CD8-positive, alpha-beta memory T cell (primary cell): ENCODE data around the gene HSPA1A. TPM values are rescaled to one million over a fixed set of nuclear protein-coding genes. Genes with fewer than 3 reads are reported as not detected.
A peak's percentile ranks its signal among the peaks of the same experiment; 100 is the strongest.
"Not testable (repeated sequence)": the region's sequence is repeated elsewhere in the genome, so short reads cannot be mapped to it uniquely, and the experiment has no call there.

ENCODE experiments used
- CTCF ChIA-PET: fragments of 350-600 bp; sonication (Branson Sonifier 250); formaldehyde crosslinking; loops from one replicate; lab custom pipeline; 2021; ENCODE audit warnings: antibody characterized with exemption; lab: Charles Lee
- POLR2A ChIA-PET: fragments of 350-600 bp; sonication (Branson Sonifier 250); formaldehyde crosslinking; loops from one replicate; lab custom pipeline; 2021; ENCODE audit warnings: antibody characterized with exemption; lab: Charles Lee
- DNase-seq, 5 donors: peaks; one replicate each; pipeline versions ENCODE4 v3.0.0 to v3.0.0-alpha.2; 2020 to 2022; ENCODE audit warnings: mixed read lengths in 1 of 5
- H3K27ac ChIP-seq: one replicate; pipeline ENCODE4 v1.7.0; 2013; ENCODE audit warnings: low read depth, mild to moderate bottlenecking, low read length, moderate library complexity
- H3K27me3 ChIP-seq: 2 replicates; pipeline ENCODE4 v1.7.0; 2013; ENCODE audit warnings: low read length, mild to moderate bottlenecking; ENCODE audit not compliant: insufficient read depth, poor library complexity, severe bottlenecking
- H3K36me3 ChIP-seq: 2 replicates; pipeline ENCODE4 v1.7.0; 2013; ENCODE audit warnings: mild to moderate bottlenecking, low read length, moderate library complexity; ENCODE audit not compliant: insufficient read depth
- H3K4me1 ChIP-seq: 2 replicates; pipeline ENCODE4 v1.7.0; 2013; ENCODE audit warnings: mild to moderate bottlenecking, low read length, moderate library complexity; ENCODE audit not compliant: insufficient read depth
- H3K4me3 ChIP-seq: 2 replicates; pipeline ENCODE4 v1.7.0; 2013; ENCODE audit warnings: mild to moderate bottlenecking, low read length
- H3K9me3 ChIP-seq: 2 replicates; pipeline ENCODE4 v1.7.0; 2013; ENCODE audit warnings: mild to moderate bottlenecking, low read length
- H3K27ac Mint-ChIP-seq, 8 donors: one replicate each; pipeline ENCODE4 v1.8.0; 2020 to 2021; ENCODE audit warnings: mixed read lengths in 8 of 8, mild to moderate bottlenecking in 6 of 8, inconsistent platforms in 3 of 8, moderate library complexity in 3 of 8
- H3K27me3 Mint-ChIP-seq, 2 donors: one replicate each; pipeline ENCODE4 v1.8.0; 2020 to 2021; ENCODE audit warnings: mixed read lengths in 2 of 2, mild to moderate bottlenecking in 1 of 2, moderate library complexity in 1 of 2
- H3K36me3 Mint-ChIP-seq, 3 donors: one replicate each; pipeline ENCODE4 v1.8.0; 2020 to 2021; ENCODE audit warnings: mixed read lengths in 3 of 3, inconsistent platforms in 1 of 3, mild to moderate bottlenecking in 1 of 3
- H3K4me1 Mint-ChIP-seq, 3 donors: one replicate each; pipeline ENCODE4 v1.8.0; 2020 to 2021; ENCODE audit warnings: mixed read lengths in 3 of 3, inconsistent platforms in 1 of 3, mild to moderate bottlenecking in 1 of 3
- H3K4me3 Mint-ChIP-seq, 7 donors: one replicate each; pipeline ENCODE4 v1.8.0; 2020 to 2021; ENCODE audit warnings: mixed read lengths in 7 of 7, mild to moderate bottlenecking in 6 of 7, moderate library complexity in 4 of 7, inconsistent platforms in 2 of 7
- H3K9me3 Mint-ChIP-seq, 5 donors: one replicate each; pipeline ENCODE4 v1.8.0; 2020 to 2022; ENCODE audit warnings: mixed read lengths in 5 of 5, mild to moderate bottlenecking in 3 of 5, moderate library complexity in 2 of 5, inconsistent platforms in 1 of 5
- polyA plus RNA-seq: library from polyadenylated mRNA; unstranded; fragments of 300-500 nt; fragmentation: Illumina TruSeq; gene quantifications from one replicate; pipeline ENCODE4 v1.2.3, GENCODE V29; 2021
- total RNA-seq, 2 experiments: library from RNA; stranded (reverse); gene quantifications; one replicate each; pipeline ENCODE4 v1.2.3, GENCODE V29; 2021

HSPA1A gene
- total and polyA plus RNA-seq, 3 experiments from 2014 or later, result 34.1 to 70.1 (median 64.8) TPM

GRCh38 chr6:31805939-31806469 lies 9.3 kb upstream of the HSPA1A start:
- ChIA-PET POLR2A (interaction anchor here (0.9 to 2.1 kb wide), 8 partner anchors 9 to 265 kb away, joined by 3 to 18 read pairs (median 6); partner anchors contain the start of genes DDAH2, HSPA1A, HSPA1L and VARS1), CTCF (interaction anchor here (1.0 to 3.4 kb wide), 14 partner anchors 9 to 154 kb away, joined by 3 to 21 read pairs (median 6); partner anchors contain the start of genes BAG6, DDAH2, HSPA1A and HSPA1B)
- Mint-ChIP-seq H3K27ac (peak overlapping the region; percentile 85 to 97 (median 94)), H3K4me1 (peaks cover 15 to 44% (median 28%) of the 10 kb centered on the region in 3 donors), H3K9me3 (no peaks in the 10 kb centered on the region), H3K36me3 (peaks cover 6 to 45% (median 10%) of the 10 kb centered on the region in 3 donors), H3K27me3 (no peaks in the 10 kb centered on the region), H3K4me3 (peak overlapping the region; percentile 83 to 94 (median 91))
- peak overlapping the region; percentile 95 for H3K4me3 ChIP-seq
- H3K27me3 ChIP-seq, result no peaks in the 10 kb centered on the region
- no peaks in the 10 kb centered on the region for H3K9me3 ChIP-seq
- DNase-seq, result peak in 1 of 5 donors; percentile 29
- peaks cover 12% of the 10 kb centered on the region for H3K4me1 ChIP-seq
- H3K27ac ChIP-seq, result peak overlapping the region; percentile 93
- H3K36me3 ChIP-seq, result peaks cover 12% of the 10 kb centered on the region

GRCh38 chr6:31806470-31807272 lies 8.7 kb upstream of the HSPA1A start, which contains the start of gene LSM2:
TSS of gene LSM2 (minus strand) at chr6:31806966. CDS start at chr6:31806757, 209 bp downstream.
- Mint-ChIP-seq H3K27me3 (no peaks in the 10 kb centered on the region), H3K4me3 (peak within 1 kb of the TSS; percentile 83 to 94 (median 91)), H3K4me1 (peaks cover 17 to 45% (median 28%) of the 10 kb centered on the region in 3 donors), H3K36me3 (peaks cover 9 to 46% (median 11%) of the 10 kb centered on the region in 3 donors), H3K9me3 (no peaks in the 10 kb centered on the region), H3K27ac (peak within 1 kb of the TSS; percentile 85 to 97 (median 94))
- POLR2A ChIA-PET, result interaction anchor here (0.6 to 2.1 kb wide), 16 partner anchors 8 to 266 kb away, joined by 3 to 18 read pairs (median 4); partner anchors contain the start of genes DDAH2, GPANK1, HSPA1A and HSPA1B
- Histone ChIP-seq H3K27ac (peak within 1 kb of the TSS; percentile 93), H3K4me3 (peak within 1 kb of the TSS; percentile 95), H3K4me1 (peaks cover 12% of the 10 kb centered on the region), H3K9me3 (no peaks in the 10 kb centered on the region), H3K27me3 (no peaks in the 10 kb centered on the region), H3K36me3 (peaks cover 12% of the 10 kb centered on the region)
- DNase-seq, result peak; percentile 95 to 98 (median 97)
- CTCF ChIA-PET, result interaction anchor here (0.8 to 3.4 kb wide), 19 partner anchors 9 to 154 kb away, joined by 3 to 21 read pairs (median 5); partner anchors contain the start of genes BAG6, DDAH2, HSPA1A and HSPA1B

DNA sequence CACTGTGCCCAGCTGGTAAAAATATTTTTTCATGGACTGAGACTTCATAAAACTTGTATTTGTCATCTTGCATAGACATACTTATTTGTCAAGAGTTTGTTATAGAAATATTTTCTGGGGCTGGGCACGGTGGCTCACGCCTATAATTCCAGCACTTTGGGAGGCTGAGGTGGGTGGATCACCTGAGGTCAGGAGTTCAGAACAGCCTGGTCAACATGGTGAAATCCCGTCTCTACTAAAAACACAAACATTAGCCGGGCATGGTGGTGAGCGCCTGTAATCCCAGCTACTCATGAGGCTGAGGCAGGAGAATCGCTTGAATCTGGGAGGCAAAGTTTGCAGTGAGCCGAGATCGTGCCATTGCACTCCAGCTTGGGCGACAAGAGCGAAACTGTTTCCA lies 6.7 kb upstream of the HSPA1A start:
- H3K9me3 ChIP-seq, H3K27ac ChIP-seq, H3K9me3 Mint-ChIP-seq, DNase-seq, H3K4me3 ChIP-seq, H3K27me3 ChIP-seq, H3K36me3 ChIP-seq, H3K4me3 Mint-ChIP-seq, H3K27me3 Mint-ChIP-seq: not testable (repeated sequence)
- ChIA-PET POLR2A (interaction anchor here (0.8 to 1.3 kb wide), 2 partner anchors 19 to 78 kb away, joined by 3 to 5 read pairs; partner anchors contain the start of gene HSPA1B), CTCF (interaction anchor here (1.3 to 3.1 kb wide), 2 partner anchors 21 to 79 kb away, joined by 4 to 15 read pairs; partner anchors contain the start of gene DDAH2)
- peaks cover 9 to 38% (median 11%) of the 10 kb centered on the region in 3 donors for H3K36me3 Mint-ChIP-seq
- peaks cover 31 to 56% (median 41%) of the 10 kb centered on the region in 3 donors for H3K4me1 Mint-ChIP-seq
- peak overlapping the region in 4 of 8 donors; percentile 27 to 52 (median 31) for H3K27ac Mint-ChIP-seq
- H3K4me1 ChIP-seq, result peaks cover 22% of the 10 kb centered on the region

GRCh38 chr6:31811645-31812044 lies 3.7 kb upstream of the HSPA1A start:
- Mint-ChIP-seq H3K27ac (peak overlapping the region in 5 of 8 donors; percentile 61 to 92 (median 72)), H3K36me3 (peaks cover 9 to 40% (median 11%) of the 10 kb centered on the region in 3 donors), H3K27me3 (no peaks in the 10 kb centered on the region), H3K4me1 (peaks cover 29 to 46% (median 44%) of the 10 kb centered on the region in 3 donors), H3K4me3 (peak overlapping the region in 4 of 7 donors; percentile 19 to 96 (median 62)), H3K9me3 (no peaks in the 10 kb centered on the region)
- ChIA-PET CTCF (interaction anchor here (0.6 to 3.2 kb wide), 2 partner anchors 16 to 213 kb away, joined by 3 to 13 read pairs; partner anchors contain the start of gene VARS1), POLR2A (no interaction called here)
- no peak for DNase-seq
- Histone ChIP-seq H3K4me3 (no peak overlapping the region), H3K27ac (no peak overlapping the region), H3K9me3 (no peaks in the 10 kb centered on the region), H3K36me3 (peaks cover 8% of the 10 kb centered on the region), H3K27me3 (no peaks in the 10 kb centered on the region), H3K4me1 (peaks cover 15% of the 10 kb centered on the region)

- POLR2A ChIA-PET, result interaction anchor here (0.6 to 1.1 kb wide), 6 partner anchors 18 to 162 kb away, joined by 3 to 4 read pairs (median 3); partner anchors contain the start of gene VARS1
- peak overlapping the region; percentile 87 to 99 (median 94) for H3K4me3 Mint-ChIP-seq
- no peaks in the 10 kb centered on the region for H3K9me3 Mint-ChIP-seq
- Histone ChIP-seq H3K27me3 (no peaks in the 10 kb centered on the region), H3K27ac (peak overlapping the region; percentile 88), H3K9me3 (no peaks in the 10 kb centered on the region), H3K36me3 (peaks cover 8% of the 10 kb centered on the region), H3K4me3 (peak overlapping the region; percentile 37), H3K4me1 (peaks cover 23% of the 10 kb centered on the region)
- peaks cover 9 to 42% (median 11%) of the 10 kb centered on the region in 3 donors for H3K36me3 Mint-ChIP-seq
- H3K4me1 Mint-ChIP-seq, result peaks cover 36 to 52% (median 51%) of the 10 kb centered on the region in 3 donors
- H3K27me3 Mint-ChIP-seq, result no peaks in the 10 kb centered on the region
- no peak for DNase-seq
- CTCF ChIA-PET, result interaction anchor here (1.0 to 3.2 kb wide), 5 partner anchors 12 to 84 kb away, joined by 3 to 13 read pairs (median 4); partner anchors contain the start of genes HSPA1B and VARS1
- peak overlapping the region in 4 of 8 donors; percentile 50 to 96 (median 70) for H3K27ac Mint-ChIP-seq
Measured at GRCh38 chr6:31813465-31813849, 1.9 kb upstream of the HSPA1A start.

- H3K27me3 Mint-ChIP-seq, result no peaks in the 10 kb centered on the region
- Histone ChIP-seq H3K27ac (peak overlapping the region; percentile 85), H3K36me3 (peaks cover 8% of the 10 kb centered on the region), H3K4me1 (peaks cover 30% of the 10 kb centered on the region), H3K4me3 (peak overlapping the region; percentile 70), H3K9me3 (no peaks in the 10 kb centered on the region), H3K27me3 (no peaks in the 10 kb centered on the region)
- H3K4me1 Mint-ChIP-seq, result peaks cover 38 to 58% (median 51%) of the 10 kb centered on the region in 3 donors
- H3K36me3 Mint-ChIP-seq, result peaks cover 8 to 36% (median 9%) of the 10 kb centered on the region in 3 donors
- H3K9me3 Mint-ChIP-seq, result no peaks in the 10 kb centered on the region
- peak; percentile 54 to 79 (median 69) for DNase-seq
- H3K27ac Mint-ChIP-seq, result peak overlapping the region; percentile 89 to 97 (median 94)
- ChIA-PET POLR2A (interaction anchor here (0.6 to 1.9 kb wide), 14 partner anchors 8 to 255 kb away, joined by 3 to 18 read pairs (median 4); partner anchors contain the start of genes HSPA1B, LSM2, NEU1 and VARS1), CTCF (interaction anchor here (0.6 to 3.2 kb wide), 12 partner anchors 8 to 162 kb away, joined by 3 to 13 read pairs (median 4); partner anchors contain the start of genes BAG6, LSM2 and VARS1)
- peak overlapping the region; percentile 93 to 99 (median 96) for H3K4me3 Mint-ChIP-seq
Measured at GRCh38 chr6:31814677-31815024, 692 bp upstream of the HSPA1A start.
